Measurements from ENCODE around the gene MAEA. TPM values are rescaled to one million over a fixed set of nuclear protein-coding genes. Genes with fewer than 3 reads are reported as not detected.
A peak's percentile ranks its signal among the peaks of the same experiment; 100 is the strongest.

Gene MAEA
- total RNA-seq, 1 experiment from 2014 or later = 30.2 TPM

DNA sequence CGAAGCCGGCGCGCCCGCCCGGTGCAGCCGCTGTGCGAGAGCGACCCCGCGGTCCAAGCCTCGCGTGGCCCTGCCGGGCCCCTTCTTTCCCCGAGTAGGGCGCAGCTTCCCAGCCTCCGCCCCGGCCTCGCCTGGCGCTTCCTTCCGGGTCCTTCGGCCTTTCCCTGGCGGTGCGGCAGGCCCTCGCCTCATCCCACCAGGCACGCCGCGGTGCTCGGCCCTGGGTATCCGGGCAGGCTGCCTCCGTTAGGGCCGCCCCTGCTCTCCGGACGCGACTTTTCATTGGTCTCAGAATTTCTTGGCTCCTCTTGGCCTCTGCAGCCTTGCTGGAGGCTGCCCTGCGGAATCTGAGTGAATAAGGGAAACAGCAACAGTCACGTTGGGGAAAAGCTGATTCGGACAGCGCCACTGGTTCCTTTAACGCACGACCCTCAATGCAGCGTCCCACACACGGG, 57.7 kb downstream of the MAEA start:
- H3K4me3 ChIP-seq = peak overlapping the region; percentile 63
- no peaks in the 10 kb centered on the region for H3K9me3 ChIP-seq
- DNase-seq = peak; percentile 73
- H3K36me3 ChIP-seq = no peaks in the 10 kb centered on the region
- no peaks in the 10 kb centered on the region for H3K27me3 ChIP-seq

DNA sequence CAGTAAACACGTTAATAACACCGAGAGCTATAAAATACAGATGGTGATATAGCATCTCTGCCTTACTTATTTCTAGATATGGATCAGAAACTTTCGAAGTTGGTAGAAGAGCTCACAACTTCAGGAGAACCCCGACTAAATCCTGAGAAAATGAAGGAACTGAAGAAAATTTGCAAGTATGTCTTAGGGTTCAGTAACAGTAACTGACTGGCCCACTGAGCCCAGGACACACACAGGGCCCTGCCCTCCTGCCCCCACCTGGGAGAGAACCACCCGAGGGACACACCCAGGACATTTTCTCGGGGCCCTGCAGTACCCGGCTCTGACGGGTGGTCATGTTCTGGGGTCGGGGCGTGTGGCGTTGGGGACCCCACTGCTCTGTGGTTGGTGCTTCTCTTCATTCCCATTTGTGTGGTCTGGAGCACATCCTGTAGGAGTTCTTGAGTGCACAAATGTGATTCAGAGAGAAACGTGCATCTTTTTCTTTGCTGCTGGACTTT, 58.4 kb downstream of the MAEA start:
- no peaks in the 10 kb centered on the region for H3K27me3 ChIP-seq
- H3K9me3 ChIP-seq = no peaks in the 10 kb centered on the region
- no peaks in the 10 kb centered on the region for H3K36me3 ChIP-seq
- no peak for DNase-seq
- peak overlapping the region; percentile 63 for H3K4me3 ChIP-seq

DNA sequence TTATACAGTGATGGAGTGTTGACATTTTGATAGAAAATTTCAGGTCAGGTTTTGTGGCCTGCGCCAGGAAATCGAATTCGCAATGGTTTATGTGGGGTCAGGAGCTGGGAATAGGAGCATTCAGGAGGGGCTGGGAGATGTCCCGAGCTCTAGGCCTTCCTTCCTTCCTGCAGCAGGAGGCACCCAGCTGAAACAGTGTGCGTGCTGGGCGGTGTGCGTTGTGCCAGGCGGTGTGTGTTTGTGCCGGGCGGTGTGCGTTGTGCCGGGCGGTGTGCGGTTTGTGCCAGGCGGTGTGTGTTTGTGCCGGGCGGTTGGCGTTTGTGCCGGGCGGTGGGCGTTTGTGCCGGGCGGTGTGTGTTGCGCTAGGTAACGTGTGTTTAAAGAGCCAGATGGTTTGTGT, 59.1 kb downstream of the MAEA start:
- H3K9me3 ChIP-seq = no peaks in the 10 kb centered on the region

DNA sequence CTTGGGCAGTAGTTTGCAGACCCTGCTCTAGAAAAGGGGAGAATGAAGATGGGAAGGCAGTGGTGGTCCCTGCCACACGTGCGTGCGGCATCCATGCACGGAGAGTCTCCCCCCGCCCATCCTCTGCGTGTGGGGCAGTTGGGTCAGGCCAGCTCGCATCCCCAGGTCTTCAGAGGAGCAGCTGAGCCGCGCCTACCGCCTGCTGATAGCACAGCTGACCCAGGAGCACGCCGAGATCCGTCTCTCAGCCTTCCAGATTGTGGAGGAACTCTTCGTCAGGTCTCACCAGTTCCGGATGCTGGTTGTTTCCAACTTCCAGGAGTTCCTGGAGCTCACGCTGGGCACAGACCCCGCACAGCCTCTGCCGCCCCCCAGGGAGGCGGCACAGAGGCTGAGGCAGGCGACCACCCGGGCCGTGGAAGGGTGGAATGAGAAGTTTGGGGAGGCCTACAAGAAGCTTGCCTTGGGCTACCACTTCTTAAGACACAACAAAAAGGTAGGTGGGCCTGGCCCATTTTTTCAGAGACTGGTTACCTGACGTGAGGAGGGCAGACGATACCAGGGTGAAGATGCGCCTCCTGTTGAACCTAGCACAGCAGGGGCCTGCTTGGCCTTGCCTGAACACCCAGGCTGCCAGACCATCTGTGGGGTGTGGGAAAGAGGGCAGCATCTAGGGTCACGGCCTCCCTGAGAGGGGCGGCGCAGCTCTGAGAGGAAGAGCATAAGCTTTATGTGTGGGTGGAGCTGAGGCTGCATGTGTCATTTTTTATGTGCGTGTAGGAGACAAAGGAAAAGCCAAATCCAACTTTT, 59.9 kb downstream of the MAEA start:
- no peak for DNase-seq
- H3K4me3 ChIP-seq = no peak overlapping the region
- no peaks in the 10 kb centered on the region for H3K27me3 ChIP-seq
- H3K36me3 ChIP-seq = no peaks in the 10 kb centered on the region
- H3K9me3 ChIP-seq = no peaks in the 10 kb centered on the region

More for the DNA sequence above, 59.1 kb downstream of the MAEA start:
- Histone ChIP-seq H3K27me3 (no peaks in the 10 kb centered on the region), H3K4me3 (no peak overlapping the region), H3K36me3 (no peaks in the 10 kb centered on the region)
- DNase-seq = no peak

DNA sequence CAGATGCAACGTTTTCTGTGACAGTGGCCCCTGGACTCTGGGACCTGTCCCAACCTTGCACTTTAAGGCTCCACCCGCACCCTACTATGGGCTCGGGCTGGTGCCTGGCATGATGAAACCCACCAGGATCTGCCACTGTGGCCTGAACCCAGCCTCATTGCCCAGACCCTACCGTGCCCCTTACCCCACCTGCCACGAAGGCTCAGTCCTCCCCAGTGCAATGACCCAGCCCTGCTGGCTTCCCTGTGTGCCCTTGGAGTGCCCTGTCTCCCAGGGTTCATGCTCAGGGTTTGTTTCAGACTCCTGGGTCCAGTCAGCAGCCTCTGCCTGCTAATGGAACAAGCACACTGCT, 60.5 kb downstream of the MAEA start:
- DNase-seq = no peak
- no peak overlapping the region for H3K4me3 ChIP-seq
- no peaks in the 10 kb centered on the region for H3K27me3 ChIP-seq
- no peaks in the 10 kb centered on the region for H3K9me3 ChIP-seq
- no peaks in the 10 kb centered on the region for H3K36me3 ChIP-seq

DNA sequence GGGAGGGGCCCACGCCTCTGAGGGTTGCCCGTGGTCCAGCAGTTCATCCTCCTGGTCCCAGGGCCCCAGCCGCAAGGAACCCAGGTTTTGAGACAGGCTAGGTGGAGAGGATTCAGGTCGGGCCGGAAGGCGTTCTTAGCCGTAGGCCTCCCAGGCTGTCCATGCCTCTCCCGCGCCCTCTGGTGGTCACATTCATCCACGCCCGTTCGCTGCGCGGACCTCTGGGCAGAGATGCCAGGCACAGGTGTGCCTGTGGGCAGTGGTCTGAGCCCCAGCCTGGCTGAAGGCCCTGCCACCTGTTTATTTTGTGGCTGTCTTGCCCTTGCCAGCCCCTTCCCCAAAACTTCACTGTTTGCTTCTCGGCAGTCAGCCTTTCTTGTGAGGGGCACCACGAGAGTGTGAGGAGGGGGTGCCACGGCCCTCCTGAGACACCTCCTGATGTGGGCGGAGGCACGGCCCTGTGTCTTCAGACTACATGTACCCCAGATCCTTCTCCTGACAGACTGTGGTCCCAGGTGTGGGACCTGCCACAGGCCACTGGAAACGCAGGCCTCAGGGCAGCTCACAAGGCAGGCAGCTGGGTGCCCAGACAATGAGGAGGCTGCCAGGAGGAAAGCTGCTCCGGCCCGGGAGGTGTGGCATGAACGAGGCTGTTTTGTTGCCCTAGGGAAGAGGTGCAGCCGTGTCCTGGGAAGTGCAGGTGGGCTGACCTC, 62.3 kb downstream of the MAEA start:
- H3K27me3 ChIP-seq = no peaks in the 10 kb centered on the region

DNA sequence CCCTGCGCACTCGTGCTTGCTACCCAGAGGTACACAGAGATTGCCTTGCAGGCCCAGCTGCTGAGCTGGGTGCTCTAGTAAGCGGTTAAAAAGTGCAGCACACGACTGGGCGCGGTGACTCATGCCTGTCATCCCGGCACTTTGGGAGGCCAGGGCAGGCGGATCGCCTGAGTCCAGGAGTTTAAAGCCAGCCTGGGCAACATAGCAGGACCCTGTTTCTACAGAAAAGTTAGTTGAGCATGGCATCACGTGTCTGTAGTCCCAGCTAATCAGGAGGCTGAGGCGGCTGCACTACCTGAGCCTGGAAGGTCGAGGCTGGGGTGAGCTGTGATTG, 62.8 kb downstream of the MAEA start:
- H3K36me3 ChIP-seq = no peaks in the 10 kb centered on the region
- no peaks in the 10 kb centered on the region for H3K27me3 ChIP-seq
- no peak overlapping the region for H3K4me3 ChIP-seq
- no peak for DNase-seq
- no peaks in the 10 kb centered on the region for H3K9me3 ChIP-seq

More for the DNA sequence above, 62.3 kb downstream of the MAEA start:
- Histone ChIP-seq H3K9me3 (no peaks in the 10 kb centered on the region), H3K36me3 (no peaks in the 10 kb centered on the region), H3K4me3 (no peak overlapping the region)
- DNase-seq = peak; percentile 62

DNA sequence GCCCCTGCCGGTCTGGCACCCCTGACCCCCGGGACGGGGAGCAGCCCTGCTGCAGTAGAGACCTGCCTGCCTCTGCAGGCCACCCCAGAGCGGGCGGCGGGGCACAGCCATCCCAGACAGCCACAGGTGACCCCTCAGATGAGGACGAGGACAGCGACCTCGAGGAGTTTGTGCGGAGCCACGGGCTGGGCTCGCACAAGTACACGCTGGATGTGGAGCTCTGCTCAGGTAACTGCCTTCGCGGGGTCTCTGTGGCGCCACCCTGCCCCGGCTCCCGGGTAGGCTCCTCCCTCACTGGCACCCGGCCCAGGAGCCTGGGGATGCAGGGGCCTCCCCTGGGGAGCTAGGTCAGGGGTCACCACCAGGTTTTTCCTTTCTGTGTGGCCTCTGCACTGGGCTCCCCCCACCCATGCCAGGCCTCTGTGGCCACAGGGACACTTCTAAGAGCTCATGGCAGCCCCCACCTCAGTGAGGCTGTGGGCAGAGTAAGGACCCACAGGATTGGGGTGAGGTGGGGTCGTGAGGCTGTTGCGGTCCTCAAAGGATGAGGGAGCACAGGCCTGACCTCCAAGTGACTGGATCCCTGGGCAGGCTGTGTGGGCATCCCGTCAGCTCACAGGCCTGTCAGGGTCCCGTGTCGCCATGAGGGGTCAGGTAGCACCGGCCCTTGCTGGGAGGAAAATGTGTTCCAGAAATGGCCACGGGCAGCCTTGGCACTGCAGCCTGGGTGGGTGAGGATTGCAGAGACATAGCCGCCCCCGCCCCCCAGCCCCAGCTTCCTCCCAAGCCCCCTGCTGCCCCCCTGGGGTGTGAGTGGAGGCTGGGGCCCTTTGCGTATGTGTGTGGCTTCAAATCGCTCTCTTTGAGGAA, 63.7 kb downstream of the MAEA start:
- Histone ChIP-seq H3K27me3 (no peaks in the 10 kb centered on the region), H3K9me3 (no peaks in the 10 kb centered on the region), H3K4me3 (no peak overlapping the region), H3K36me3 (no peaks in the 10 kb centered on the region)
- no peak for DNase-seq

DNA sequence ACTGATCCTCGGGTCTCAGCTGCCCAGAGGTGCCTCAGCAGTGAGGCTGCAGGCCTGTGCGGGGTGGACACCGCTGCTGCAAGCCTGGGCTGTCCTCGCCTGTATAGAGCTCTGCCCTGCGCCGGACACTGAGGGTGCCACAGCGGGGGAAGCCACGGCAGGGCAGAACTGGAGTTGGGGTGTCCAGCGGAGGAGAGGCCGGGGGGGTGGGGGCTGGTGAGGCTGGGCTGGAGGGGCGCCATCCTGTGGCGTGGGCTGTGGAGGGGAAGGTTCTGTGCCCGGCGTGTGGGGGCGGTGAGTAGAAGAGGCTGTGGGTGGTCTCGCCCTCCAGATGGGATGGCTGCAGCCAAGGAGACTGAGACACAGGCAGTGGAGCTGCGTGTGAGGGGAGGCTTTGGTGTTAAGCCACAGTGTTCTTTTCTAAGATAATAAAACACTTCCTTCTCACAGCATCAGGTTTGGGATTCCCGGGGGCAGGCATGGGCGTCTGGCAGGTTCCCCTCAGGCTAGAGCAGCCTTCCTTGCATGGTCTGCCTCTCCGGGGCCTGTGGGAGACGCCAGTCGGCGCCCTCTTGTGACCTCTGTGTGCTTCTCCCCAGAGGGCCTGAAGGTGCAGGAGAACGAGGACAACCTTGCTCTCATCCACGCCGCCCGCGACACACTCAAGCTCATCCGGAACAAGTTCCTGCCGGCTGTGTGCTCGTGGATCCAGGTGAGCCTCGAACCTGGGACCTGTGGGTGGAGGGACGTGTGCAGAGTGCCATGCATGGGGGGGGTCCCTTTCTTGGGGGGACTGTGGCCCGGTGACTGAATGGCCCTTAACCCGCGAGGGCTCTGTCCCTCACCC, 64.7 kb downstream of the MAEA start:
- DNase-seq = no peak
- no peaks in the 10 kb centered on the region for H3K36me3 ChIP-seq

DNA sequence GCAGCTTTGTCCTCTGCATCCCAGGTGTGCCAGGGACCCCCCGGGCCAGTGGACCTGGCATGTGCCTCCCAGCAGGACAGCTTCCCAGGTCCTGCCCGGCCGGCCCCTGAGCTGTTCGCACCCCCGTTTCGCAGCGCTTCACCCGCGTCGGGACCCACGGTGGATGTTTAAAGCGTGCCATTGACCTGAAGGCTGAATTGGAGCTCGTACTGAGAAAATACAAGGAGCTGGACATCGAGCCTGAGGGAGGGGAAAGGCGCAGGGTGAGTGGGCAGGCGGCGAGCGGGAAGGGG, 65.2 kb downstream of the MAEA start:
- H3K36me3 ChIP-seq = no peaks in the 10 kb centered on the region
- H3K27me3 ChIP-seq = no peaks in the 10 kb centered on the region
- H3K4me3 ChIP-seq = no peak overlapping the region
- no peaks in the 10 kb centered on the region for H3K9me3 ChIP-seq
- DNase-seq = no peak

More for the DNA sequence above, 64.7 kb downstream of the MAEA start:
- H3K27me3 ChIP-seq = no peaks in the 10 kb centered on the region
- no peak overlapping the region for H3K4me3 ChIP-seq
- H3K9me3 ChIP-seq = no peaks in the 10 kb centered on the region

DNA sequence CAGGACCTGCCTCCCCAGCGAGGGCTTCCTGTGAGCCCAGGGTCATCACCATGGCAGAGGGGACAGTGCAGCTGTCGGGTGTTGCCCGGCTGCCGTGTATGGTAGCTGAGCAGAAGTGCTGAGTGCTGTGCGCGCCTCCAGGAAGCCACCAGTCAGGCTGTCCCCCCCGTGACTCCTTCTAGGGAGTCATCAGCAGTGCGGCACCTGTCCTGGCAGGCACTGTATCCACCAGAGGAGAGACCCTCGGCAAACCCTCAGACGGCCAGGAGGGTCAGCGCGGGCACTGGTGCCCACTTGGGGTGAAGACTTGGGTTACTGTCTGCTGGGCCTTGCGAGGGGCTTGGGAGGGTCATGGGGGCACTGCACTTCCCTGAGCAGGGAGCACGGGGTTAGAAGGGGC, 65.7 kb downstream of the MAEA start:
- no peaks in the 10 kb centered on the region for H3K36me3 ChIP-seq
- no peaks in the 10 kb centered on the region for H3K9me3 ChIP-seq
- no peak overlapping the region for H3K4me3 ChIP-seq
- H3K27me3 ChIP-seq = no peaks in the 10 kb centered on the region
- no peak for DNase-seq

DNA sequence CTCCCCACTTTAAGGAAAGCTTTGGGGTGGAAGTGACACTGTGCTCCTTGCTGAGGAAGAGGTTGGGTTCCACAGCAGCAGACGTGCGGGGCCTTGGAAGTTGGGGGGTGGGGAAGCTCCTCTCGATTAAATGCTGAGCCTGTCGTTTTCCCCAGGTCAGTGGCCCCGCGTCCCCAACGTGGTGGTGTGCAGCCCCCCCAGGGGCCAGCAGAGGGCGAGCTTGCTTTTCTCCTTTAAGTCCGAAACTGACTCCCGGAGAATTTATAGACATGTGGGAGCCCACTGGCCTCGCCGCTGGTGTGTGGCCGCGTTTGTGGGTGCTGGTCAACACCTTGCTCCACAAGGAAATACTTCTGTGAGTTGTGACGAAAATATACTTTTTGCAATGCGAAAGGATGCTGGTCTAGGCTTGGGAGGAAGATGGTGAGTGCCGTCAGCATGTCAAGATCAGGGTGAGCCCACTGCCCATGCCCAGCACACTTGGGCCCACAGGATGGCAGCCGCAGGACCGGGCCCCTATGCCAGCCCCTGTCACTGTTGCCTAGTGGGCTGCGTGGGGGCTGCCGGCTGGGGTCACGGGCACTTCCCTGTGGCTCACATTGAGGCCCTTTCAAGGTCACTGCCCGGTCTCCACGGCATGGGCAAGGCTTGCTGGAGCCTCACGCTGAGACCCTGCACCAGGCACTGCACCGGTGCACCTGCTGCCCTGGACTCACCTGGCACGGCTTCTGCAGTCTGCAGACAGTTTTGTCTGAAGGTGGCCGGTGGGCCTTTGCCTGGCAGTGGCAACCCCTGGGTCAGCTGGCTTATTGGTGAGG, 66.7 kb downstream of the MAEA start:
- DNase-seq = no peak

DNA sequence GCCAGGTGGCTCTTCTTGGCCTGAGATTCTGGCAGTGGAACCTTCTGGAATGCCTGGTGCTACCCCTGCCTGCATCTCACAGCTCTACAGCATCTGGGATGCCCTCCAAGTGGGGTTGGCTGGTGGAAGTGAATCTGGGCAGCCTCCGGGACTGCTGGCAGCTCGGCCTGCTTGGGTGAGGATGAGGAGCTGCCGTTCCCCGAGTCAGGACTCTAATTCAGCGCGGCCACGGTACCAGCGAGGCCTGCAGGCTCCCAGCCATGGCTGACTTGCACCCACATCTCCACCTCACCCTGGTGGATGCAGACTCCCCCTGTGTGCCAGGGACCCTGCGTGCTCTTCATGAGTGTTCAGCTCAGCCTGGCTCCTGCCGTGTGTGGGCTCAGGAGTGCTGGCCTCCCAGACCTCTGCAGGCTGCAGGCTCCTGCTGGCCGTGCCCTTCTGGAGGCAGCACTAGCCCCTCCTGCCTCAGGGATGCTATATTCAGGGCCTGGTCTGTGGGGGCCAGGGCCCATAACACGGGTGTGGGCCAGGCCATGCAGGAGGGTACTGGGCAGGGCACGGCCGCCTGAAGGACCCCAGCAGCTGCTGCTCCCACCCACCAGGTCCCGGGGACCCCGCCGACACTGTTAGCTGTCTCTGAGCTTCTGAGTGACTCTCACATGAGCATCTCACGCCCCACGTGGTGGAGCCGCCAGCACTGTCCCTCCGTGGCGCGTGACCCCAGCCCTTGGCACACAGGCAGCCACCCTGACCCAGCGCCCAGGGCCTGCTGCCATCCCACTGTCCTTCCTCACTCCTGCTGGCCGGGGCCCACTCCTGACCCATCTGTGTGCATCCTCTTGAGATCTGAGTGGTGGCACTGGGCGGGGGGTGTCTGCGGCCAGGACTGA, 67.9 kb downstream of the MAEA start:
- Histone ChIP-seq H3K36me3 (no peaks in the 10 kb centered on the region), H3K4me3 (no peak overlapping the region), H3K9me3 (no peaks in the 10 kb centered on the region), H3K27me3 (no peaks in the 10 kb centered on the region)
- no peak for DNase-seq

More for the DNA sequence above, 66.7 kb downstream of the MAEA start:
- Histone ChIP-seq H3K9me3 (no peaks in the 10 kb centered on the region), H3K27me3 (no peaks in the 10 kb centered on the region), H3K4me3 (no peak overlapping the region), H3K36me3 (no peaks in the 10 kb centered on the region)

DNA sequence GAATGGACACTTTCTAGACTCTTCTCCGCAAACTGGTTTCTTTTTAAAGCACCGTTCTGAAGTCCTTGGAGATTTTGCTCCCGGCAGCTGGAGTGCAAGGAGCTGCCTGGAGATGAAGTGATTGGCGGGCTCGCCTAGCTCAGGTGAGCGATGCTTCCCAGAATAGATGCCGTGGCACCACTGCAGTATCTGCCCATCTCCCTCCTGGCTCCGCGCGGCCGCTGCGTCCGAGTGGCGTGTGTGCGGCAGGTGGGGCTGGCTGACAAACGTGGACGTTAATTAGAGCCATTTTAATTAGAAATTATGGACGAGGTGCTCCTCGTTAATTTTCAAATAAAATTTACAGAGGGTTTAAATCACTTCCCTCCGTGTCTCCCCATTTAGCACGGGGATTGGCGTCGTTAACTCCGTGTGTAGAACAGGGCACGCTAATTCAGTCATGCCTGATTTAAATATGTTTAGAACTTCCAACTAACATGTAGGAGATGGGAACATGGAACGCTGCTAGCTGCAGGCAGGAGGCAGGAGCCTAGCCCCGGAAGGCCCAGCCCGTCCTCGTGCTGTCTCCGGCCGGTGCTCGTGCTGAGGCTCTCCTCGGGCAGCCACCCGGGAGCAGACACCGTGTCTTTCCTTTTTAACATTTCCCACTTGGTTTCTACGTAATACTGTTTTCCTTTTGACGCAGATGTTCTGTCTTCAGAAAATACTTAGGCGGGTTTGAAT, 68.9 kb downstream of the MAEA start:
- no peak overlapping the region for H3K4me3 ChIP-seq
- H3K27me3 ChIP-seq = no peaks in the 10 kb centered on the region
- DNase-seq = no peak
- H3K9me3 ChIP-seq = no peaks in the 10 kb centered on the region
- no peaks in the 10 kb centered on the region for H3K36me3 ChIP-seq
